Mesenchymal stem cell (in vitro differentiated cells and primary cell): ENCODE measurements around the gene ZFP64.

Experiments
- DNase-seq: peaks from one replicate; pipeline ENCODE4 v3.0.0-alpha.2; 2013
- H2AFZ ChIP-seq: one replicate; pipeline ENCODE4 v1.6.1; 2013; ENCODE audit warnings: low read depth, mild to moderate bottlenecking, control low read depth, inconsistent platforms, low read length, moderate library complexity
- H2AK5ac ChIP-seq: 2 replicates; pipeline ENCODE4 v1.6.1; 2013; ENCODE audit warnings: low read length, moderate library complexity, mild to moderate bottlenecking, inconsistent platforms; ENCODE audit not compliant: severe bottlenecking
- H2BK120ac ChIP-seq: one replicate; pipeline ENCODE4 v1.6.1; 2013; ENCODE audit warnings: low read depth, mild to moderate bottlenecking, inconsistent platforms, low read length, moderate library complexity
- H2BK12ac ChIP-seq, 2 experiments: one replicate each; pipeline ENCODE4 v1.6.1; 2013; ENCODE audit warnings: inconsistent platforms in 2 of 2, low read length in 2 of 2, mild to moderate bottlenecking in 2 of 2, moderate library complexity in 2 of 2, control low read depth in 1 of 2
- H2BK15ac ChIP-seq: one replicate; pipeline ENCODE4 v1.6.1; 2013; ENCODE audit warnings: mild to moderate bottlenecking, low read depth, inconsistent platforms; ENCODE audit not compliant: poor library complexity, severe bottlenecking
- H2BK5ac ChIP-seq: 2 replicates; pipeline ENCODE4 v1.6.1; 2013; ENCODE audit warnings: low read depth, mild to moderate bottlenecking, low read length, control low read depth, inconsistent platforms; ENCODE audit not compliant: poor library complexity, severe bottlenecking
- H3K14ac ChIP-seq, 2 experiments: one replicate each; pipeline ENCODE4 v1.6.1; 2013; ENCODE audit warnings: inconsistent platforms in 2 of 2, low read length in 2 of 2, control low read depth in 1 of 2, mild to moderate bottlenecking in 1 of 2, moderate library complexity in 1 of 2
- H3K18ac ChIP-seq, 2 experiments: one replicate each; pipeline ENCODE4 v1.6.1; 2013; ENCODE audit warnings: inconsistent platforms in 2 of 2, low read length in 2 of 2, control low read depth in 1 of 2, low read depth in 1 of 2, mild to moderate bottlenecking in 1 of 2
- H3K23ac ChIP-seq, 2 experiments: one replicate each; pipeline ENCODE4 v1.6.1; 2013; ENCODE audit warnings: inconsistent platforms in 2 of 2, low read length in 2 of 2, mild to moderate bottlenecking in 2 of 2, moderate library complexity in 2 of 2, control low read depth in 1 of 2
- H3K27ac ChIP-seq: 2 replicates; pipeline ENCODE4 v1.5.1; 2013; ENCODE audit warnings: mild to moderate bottlenecking, moderate library complexity, low read length, control low read depth, inconsistent platforms; ENCODE audit not compliant: poor library complexity, severe bottlenecking
- H3K27me3 ChIP-seq, 2 experiments: 2 replicates each; pipeline versions ENCODE4 v1.6.1 to v1.7.0; 2013; ENCODE audit warnings: low read length in 2 of 2, mild to moderate bottlenecking in 2 of 2, moderate library complexity in 2 of 2, control low read depth in 1 of 2, inconsistent platforms in 1 of 2; ENCODE audit not compliant: control insufficient read depth in 1 of 2, insufficient read depth in 1 of 2
- H3K36me3 ChIP-seq, 2 experiments: 2 replicates each; pipeline versions ENCODE4 v1.6.1 to v1.7.0; 2013; ENCODE audit warnings: low read length in 2 of 2, control low read depth in 1 of 2, inconsistent platforms in 1 of 2, low read depth in 1 of 2, mild to moderate bottlenecking in 1 of 2; ENCODE audit not compliant: insufficient read depth in 2 of 2, control insufficient read depth in 1 of 2
- H3K4ac ChIP-seq, 2 experiments: one replicate each; pipeline ENCODE4 v1.6.1; 2013; ENCODE audit warnings: inconsistent platforms in 2 of 2, low read length in 2 of 2, mild to moderate bottlenecking in 2 of 2, moderate library complexity in 2 of 2, control low read depth in 1 of 2, low read depth in 1 of 2
- H3K4me1 ChIP-seq: 2 replicates; pipeline ENCODE4 v1.6.1; 2013; ENCODE audit warnings: low read depth, low read length, control low read depth; ENCODE audit not compliant: control insufficient read depth, insufficient read depth
- H3K4me2 ChIP-seq: 2 replicates; pipeline ENCODE4 v1.6.1; 2013; ENCODE audit warnings: low read length, mild to moderate bottlenecking, inconsistent platforms; ENCODE audit not compliant: poor library complexity, severe bottlenecking
- H3K4me3 ChIP-seq, 2 experiments: 2 replicates each; pipeline versions ENCODE4 v1.5.1 to v1.7.0; 2013; ENCODE audit warnings: low read length in 2 of 2, mild to moderate bottlenecking in 2 of 2, control low read depth in 1 of 2, low read depth in 1 of 2; ENCODE audit not compliant: insufficient read depth in 1 of 2
- H3K79me1 ChIP-seq: replicated peaks from 2 replicates; pipeline ENCODE4 v1.6.1; 2013; ENCODE audit warnings: mild to moderate bottlenecking, control low read depth, low read length, inconsistent platforms; ENCODE audit not compliant: poor library complexity, severe bottlenecking
- H3K9ac ChIP-seq: 2 replicates; pipeline ENCODE4 v1.7.0; 2013; ENCODE audit warnings: mild to moderate bottlenecking, low read length, moderate library complexity
- H3K9me3 ChIP-seq: 2 replicates; pipeline ENCODE4 v1.7.0; 2013; ENCODE audit warnings: mild to moderate bottlenecking, low read length; ENCODE audit not compliant: control insufficient read depth
- H4K8ac ChIP-seq: one replicate; pipeline ENCODE4 v1.6.1; 2013; ENCODE audit warnings: inconsistent platforms, mild to moderate bottlenecking, low read length, moderate library complexity
- H4K91ac ChIP-seq: one replicate; pipeline ENCODE4 v1.6.1; 2013; ENCODE audit warnings: mild to moderate bottlenecking, low read length, inconsistent platforms
- WGBS: methylation state at CpG from one replicate; pipeline ENCODE4 v1.1.7; 2013; ENCODE audit warnings: mixed read lengths; 5-methylcytosine and 5-hydroxymethylcytosine counted together

Gene ZFP64

GRCh38 chr20:52132337-52132736 lies 59.2 kb downstream of the ZFP64 start:
- H3K4ac ChIP-seq = no peak overlapping the region
- H3K9ac ChIP-seq = no peak overlapping the region
- H3K18ac ChIP-seq = no peak overlapping the region
- H3K9me3 ChIP-seq = peaks cover 11% of the 10 kb centered on the region
- H2AK5ac ChIP-seq = no peak overlapping the region
- H3K27me3 ChIP-seq = no peaks in the 10 kb centered on the region
- peaks cover 2% of the 10 kb centered on the region for H3K79me1 ChIP-seq
- H2BK120ac ChIP-seq = no peak overlapping the region
- no peak for DNase-seq
- no peaks in the 10 kb centered on the region for H3K36me3 ChIP-seq
- no peak overlapping the region for H2AFZ ChIP-seq
- no peak overlapping the region for H2BK12ac ChIP-seq
- H3K4me3 ChIP-seq = no peak overlapping the region
- H3K27ac ChIP-seq = no peak overlapping the region
- H2BK5ac ChIP-seq = no peak overlapping the region
- no peak overlapping the region for H4K91ac ChIP-seq
- H3K14ac ChIP-seq = no peak overlapping the region
- 80% methylated on average over 3 of the region's 3 CpGs for WGBS
- no peaks in the 10 kb centered on the region for H3K4me1 ChIP-seq
- H3K4me2 ChIP-seq = no peak overlapping the region
- no peak overlapping the region for H4K8ac ChIP-seq
- no peak overlapping the region for H3K23ac ChIP-seq
- H2BK15ac ChIP-seq = no peak overlapping the region

- H4K8ac ChIP-seq = no peak overlapping the region
- H3K14ac ChIP-seq = no peak overlapping the region
- H2BK120ac ChIP-seq = no peak overlapping the region
- H3K4ac ChIP-seq = no peak overlapping the region
- no peaks in the 10 kb centered on the region for H3K27me3 ChIP-seq
- no peak overlapping the region for H3K18ac ChIP-seq
- H2AK5ac ChIP-seq = no peak overlapping the region
- H3K36me3 ChIP-seq = no peaks in the 10 kb centered on the region
- H3K4me2 ChIP-seq = no peak overlapping the region
- no peak overlapping the region for H3K9ac ChIP-seq
- no peak overlapping the region for H3K4me3 ChIP-seq
- H2BK5ac ChIP-seq = no peak overlapping the region
- H3K9me3 ChIP-seq = peaks cover 11% of the 10 kb centered on the region
- H2AFZ ChIP-seq = no peak overlapping the region
- no peak overlapping the region for H4K91ac ChIP-seq
- H2BK15ac ChIP-seq = no peak overlapping the region
- no peak for DNase-seq
- 100% methylated on average over 1 of the region's 1 CpG for WGBS
- no peaks in the 10 kb centered on the region for H3K4me1 ChIP-seq
- no peak overlapping the region for H2BK12ac ChIP-seq
- no peak overlapping the region for H3K27ac ChIP-seq
- H3K23ac ChIP-seq = no peak overlapping the region
- peaks cover 2% of the 10 kb centered on the region for H3K79me1 ChIP-seq
These were observed 60.4 kb downstream of the ZFP64 start for GRCh38 chr20:52131048-52131643.

- Histone ChIP-seq H3K4me1 (no peaks in the 10 kb centered on the region), H2BK120ac (no peak overlapping the region), H3K27me3 (no peaks in the 10 kb centered on the region), H3K14ac (no peak overlapping the region), H3K23ac (no peak overlapping the region), H2BK15ac (no peak overlapping the region), H3K27ac (no peak overlapping the region), H4K91ac (no peak overlapping the region), H3K4me2 (no peak overlapping the region), H3K9ac (no peak overlapping the region), H2BK12ac (no peak overlapping the region), H3K79me1 (peaks cover 2% of the 10 kb centered on the region), H3K4ac (no peak overlapping the region), H2AK5ac (no peak overlapping the region), H3K18ac (no peak overlapping the region), H2BK5ac (no peak overlapping the region), H3K36me3 (no peaks in the 10 kb centered on the region), H3K4me3 (no peak overlapping the region), H3K9me3 (peaks cover 11% of the 10 kb centered on the region), H2AFZ (no peak overlapping the region), H4K8ac (no peak overlapping the region)
- DNase-seq = peak; percentile 9
- 81% methylated on average over 5 of the region's 5 CpGs for WGBS
These were observed 61.2 kb downstream of the ZFP64 start for GRCh38 chr20:52130406-52130805.

- DNase-seq = no peak
- Histone ChIP-seq H2BK5ac (no peak overlapping the region), H4K91ac (no peak overlapping the region), H3K36me3 (no peaks in the 10 kb centered on the region), H4K8ac (no peak overlapping the region), H2AK5ac (no peak overlapping the region), H3K14ac (no peak overlapping the region), H2BK120ac (no peak overlapping the region), H2AFZ (no peak overlapping the region), H3K9ac (no peak overlapping the region), H3K27me3 (no peaks in the 10 kb centered on the region), H3K4me2 (no peak overlapping the region), H3K4me3 (no peak overlapping the region), H2BK15ac (no peak overlapping the region), H3K23ac (no peak overlapping the region), H3K18ac (no peak overlapping the region), H3K4me1 (no peaks in the 10 kb centered on the region), H3K79me1 (peaks cover 2% of the 10 kb centered on the region), H3K4ac (no peak overlapping the region), H3K27ac (no peak overlapping the region), H3K9me3 (peaks cover 11% of the 10 kb centered on the region), H2BK12ac (no peak overlapping the region)
- 88% methylated on average over 3 of the region's 5 CpGs for WGBS
These were observed 62.0 kb downstream of the ZFP64 start for GRCh38 chr20:52129611-52130010.
